NCI-H1694 (cell line): ENCODE data around the gene SYPL1.
"Not testable (repeated sequence)": the region's sequence is repeated elsewhere in the genome, so short reads cannot be mapped to it uniquely, and the experiment has no call there.

Experiments used
- DNase-seq: peaks from one replicate; lab custom pipeline; 2025; lab: John Stamatoyannopoulos, UW

SYPL1 gene

DNA sequence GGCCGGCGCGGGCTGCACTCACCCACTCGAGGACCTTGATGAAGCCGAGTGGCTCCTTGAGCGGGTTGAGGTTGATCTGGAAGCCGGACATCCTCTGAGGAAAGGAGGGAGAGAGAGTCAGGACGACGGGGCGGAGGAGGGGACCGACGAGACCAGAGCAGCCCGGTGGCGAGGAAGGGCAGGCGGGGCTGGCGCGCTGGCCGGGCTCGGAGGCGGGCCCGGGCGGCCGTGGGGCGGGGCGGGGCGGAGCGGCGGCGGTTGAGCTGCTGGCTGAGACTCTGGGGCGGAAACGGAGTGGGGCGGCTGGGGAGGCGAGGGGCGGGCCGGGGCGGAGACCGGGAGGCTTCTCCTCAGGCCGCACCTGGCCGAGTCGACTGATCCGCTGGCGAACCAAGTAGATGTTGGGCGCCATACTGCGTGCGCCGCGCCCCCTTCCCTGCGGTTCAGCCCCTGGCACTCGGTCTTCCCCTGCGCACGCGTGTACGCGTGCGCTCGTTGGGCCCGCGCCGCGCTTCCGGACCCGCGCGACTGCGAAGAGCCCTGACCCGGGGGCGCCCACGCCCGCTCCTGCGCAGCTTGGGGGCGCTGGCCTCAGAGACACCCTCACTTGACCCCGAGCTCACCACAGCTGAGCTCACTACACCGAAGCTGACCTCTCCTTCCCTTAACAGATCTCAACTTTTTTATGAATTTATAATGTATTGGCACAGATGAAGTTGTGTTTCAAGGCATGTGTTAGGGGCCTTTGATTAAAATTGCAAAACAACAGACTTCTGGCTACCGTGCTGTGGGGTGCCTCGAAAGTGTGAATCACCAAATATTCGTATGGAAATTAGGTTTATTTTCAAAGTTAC is at the start of gene SYPL1:
Gene SYPL1 (minus strand): TSS at position 195 of the 854 bp plus-strand sequence. CDS start 104 bp downstream, at position 91.
- peak; percentile 86 for DNase-seq

- no peak for DNase-seq
Measured at GRCh38 chr7:106155027-106155426, 42.9 kb upstream of the SYPL1 start.

DNA sequence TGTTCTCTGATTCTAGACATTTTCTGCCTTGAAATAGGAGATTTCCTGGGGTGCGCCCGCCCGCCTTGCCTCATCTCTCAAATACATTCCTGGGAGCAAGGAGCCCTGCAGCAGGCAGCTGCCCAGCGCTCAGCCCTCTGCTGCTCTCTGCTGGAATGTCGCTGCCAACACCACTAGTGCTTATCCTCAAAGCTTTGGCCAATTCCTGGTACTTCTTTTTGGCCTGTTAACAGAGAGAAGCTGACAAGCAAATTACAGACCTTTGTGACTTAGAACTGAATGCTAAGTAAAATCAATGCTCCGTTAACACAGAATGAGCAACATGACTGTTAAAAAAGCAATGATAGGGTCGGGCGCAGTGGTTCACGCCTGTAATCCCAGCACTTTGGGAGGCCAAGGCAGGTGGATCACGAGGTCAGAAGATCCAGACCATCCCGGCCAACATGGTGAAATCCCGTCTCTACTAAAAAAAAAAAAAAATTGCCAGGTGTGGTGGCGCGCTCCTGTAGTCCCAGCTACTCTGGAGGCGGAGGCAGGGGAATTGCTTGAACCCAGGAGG is 41.9 kb upstream of the SYPL1 start:
- DNase-seq: peak; percentile 90

GRCh38 chr7:106152313-106152665 is 40.2 kb upstream of the SYPL1 start:
- no peak for DNase-seq

DNA sequence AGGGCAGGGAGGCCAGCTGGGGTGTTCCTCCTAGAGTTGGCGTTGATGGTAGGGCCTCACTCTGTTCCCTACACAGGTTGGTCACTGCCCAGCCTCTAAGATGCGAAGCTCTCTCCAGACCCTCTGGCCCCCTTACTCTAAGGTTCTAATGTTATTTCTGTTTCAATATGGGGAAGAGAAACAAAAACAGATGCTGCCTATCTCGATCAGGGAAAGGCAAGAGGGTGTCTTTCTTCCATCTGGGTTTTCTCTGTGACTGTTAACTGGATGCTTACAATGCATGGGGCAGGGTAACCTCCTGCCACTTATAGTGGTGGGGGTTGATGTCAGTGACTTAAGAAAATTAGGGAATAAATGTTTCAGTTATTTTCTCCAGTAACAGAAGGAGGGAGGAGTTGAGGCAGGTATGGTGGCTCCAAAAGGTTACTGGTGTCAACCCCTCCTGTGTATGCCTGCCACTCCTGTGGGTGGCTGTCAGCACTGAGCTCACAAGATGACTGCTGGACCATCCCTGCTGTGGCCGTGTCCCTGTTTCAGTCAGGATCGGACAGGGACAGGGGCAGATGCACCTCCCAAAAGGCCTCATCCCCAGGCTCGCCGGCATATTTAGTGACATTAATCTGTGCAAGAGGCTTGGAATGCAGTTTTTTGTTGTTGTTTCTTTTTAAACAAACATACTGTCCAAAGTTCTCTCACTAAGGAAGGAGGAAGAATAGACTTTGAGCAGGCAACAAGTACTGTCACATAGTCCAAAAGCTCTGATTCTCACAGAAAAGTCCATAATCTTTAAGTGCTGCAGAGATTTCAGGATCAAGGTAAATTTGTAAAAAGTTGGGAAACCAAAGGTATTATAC is 39.6 kb upstream of the SYPL1 start:
- DNase-seq: no peak

DNA sequence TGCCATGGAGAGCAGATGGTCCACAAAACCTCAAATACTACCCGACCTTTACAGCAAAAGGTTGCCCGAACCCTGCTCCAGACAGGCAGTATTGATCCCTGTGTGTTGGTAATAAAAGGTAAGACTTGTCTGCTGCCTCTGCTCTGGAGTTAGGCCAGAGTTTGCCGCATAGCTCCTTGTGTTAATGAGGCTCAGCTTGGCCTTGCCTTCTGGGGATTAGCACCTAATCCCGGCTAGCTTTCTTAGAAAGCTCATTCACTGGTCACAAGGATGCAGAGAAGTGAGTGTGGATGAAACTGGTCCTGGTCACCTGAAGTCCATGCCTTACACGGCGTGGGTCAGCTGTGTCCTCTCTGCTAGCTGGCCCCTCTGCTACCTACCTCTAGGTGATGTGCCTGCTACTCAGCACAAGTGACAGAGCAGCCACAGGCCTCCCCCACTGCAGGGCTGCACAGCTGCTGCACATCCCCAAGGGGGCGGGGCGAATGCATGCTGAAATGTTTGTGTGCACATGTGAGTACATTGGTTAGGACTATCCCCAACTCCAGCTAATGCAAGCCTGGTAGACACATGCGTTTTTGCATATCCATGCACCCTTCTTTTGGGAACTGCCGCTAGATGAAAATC is 31.7 kb upstream of the SYPL1 start:
- peak; percentile 65 for DNase-seq

DNA sequence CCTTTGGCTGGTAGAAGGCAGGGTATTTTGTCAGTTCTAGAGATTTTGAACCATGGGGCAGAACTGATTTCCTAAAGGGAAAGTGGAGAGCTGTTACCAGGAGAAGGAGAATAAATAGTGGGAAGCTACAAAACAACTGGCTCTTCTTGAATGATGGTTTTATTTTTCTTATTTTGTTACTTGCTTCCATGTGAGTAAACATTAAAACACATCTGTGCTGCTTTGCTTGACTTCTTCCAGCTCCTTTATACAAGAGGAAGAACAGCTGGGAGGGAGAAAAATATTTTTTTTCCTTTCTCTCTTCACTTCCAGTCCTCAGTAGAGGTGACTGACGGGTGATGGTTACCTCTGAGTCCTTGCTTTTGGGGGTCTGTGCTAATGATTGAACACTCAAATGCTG is 30.0 kb upstream of the SYPL1 start:
- no peak for DNase-seq

DNA sequence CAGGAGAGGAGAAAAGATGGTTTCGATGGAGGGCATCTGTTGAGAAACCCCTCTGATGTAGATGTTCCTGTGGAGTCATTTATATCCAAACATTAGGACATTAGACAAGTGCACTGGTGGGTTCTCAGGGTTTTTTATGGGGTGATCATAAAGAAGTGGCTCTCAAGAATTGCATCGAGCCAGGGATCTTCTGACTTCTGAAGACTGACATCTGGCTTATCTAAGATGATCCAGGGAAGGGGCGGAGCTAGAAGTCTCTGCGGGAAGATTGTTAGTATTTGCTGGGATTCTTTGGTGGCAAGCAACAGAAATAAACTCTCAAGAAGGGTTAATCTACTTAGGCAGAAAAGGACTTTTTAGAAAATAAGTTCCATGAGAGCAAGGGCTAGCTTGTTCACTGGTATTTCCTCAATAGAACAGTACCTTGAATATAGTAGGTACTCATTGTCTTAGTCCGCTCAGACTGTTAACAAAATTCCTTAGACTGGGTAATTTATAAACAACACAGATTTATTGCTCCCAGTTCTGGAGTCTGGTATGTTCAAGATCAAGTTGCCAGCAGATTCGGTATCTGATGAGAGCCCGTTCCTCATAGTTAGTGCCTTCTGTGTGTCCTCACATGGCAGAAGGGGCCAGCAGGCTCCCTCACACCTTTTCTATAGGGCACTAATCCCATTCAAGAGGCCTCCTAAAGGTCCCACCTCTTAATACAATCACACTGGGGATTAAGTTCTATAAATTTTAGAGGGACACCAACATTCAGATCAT is 28.5 kb upstream of the SYPL1 start:
- DNase-seq: no peak

DNA sequence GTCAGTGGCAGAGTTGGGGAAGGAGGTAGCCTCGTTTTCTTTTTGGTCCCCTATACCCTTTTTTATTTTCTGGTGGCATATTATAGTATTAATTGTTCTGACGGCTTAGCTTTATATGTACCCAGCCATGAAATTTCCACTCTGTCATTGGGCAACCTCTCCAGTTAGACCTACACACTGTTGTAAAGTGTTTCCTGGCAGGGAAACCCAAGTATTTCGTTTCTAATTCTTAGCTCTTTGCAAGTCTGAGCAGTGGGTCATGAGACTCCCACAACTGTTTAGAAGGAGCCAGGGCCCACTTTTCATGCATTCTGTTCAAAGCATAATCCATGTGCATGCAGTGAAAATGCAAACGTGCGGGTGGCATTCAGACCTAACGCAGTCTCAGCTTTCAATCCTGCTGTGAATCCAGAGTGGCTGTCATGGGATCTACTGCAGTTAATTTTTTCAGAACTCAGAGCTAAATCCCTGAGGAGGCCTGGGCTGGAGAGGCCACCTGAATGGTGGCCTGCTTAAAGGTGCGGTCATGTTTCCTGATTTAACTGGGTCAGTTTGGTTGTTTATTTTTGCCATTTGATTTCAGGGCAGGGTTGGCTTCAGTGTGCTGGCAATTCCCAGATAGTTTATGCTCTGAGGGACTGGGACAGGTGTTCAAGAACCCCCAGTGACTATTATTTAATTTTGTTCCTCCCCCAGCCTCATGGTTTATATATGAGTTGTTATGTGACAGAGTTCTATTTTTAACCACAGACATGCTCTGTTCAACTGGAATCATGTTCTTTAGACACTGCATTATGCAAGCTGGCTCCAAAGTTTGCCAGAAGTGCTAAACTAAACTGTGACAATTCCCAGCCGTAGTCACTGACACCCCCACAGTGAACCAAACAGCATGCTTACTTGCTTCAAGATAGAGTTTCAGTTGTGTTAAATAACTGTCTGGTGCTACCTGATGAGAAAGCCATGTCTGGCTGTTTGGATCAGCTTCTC is 27.4 kb upstream of the SYPL1 start:
- DNase-seq: no peak

GRCh38 chr7:106138776-106139175 is 26.7 kb upstream of the SYPL1 start:
- DNase-seq: no peak

- not testable (repeated sequence) for DNase-seq
Measured at GRCh38 chr7:106138181-106138580, 26.1 kb upstream of the SYPL1 start.

- DNase-seq: no peak
Measured at GRCh38 chr7:106134241-106134640, 22.1 kb upstream of the SYPL1 start.

DNA sequence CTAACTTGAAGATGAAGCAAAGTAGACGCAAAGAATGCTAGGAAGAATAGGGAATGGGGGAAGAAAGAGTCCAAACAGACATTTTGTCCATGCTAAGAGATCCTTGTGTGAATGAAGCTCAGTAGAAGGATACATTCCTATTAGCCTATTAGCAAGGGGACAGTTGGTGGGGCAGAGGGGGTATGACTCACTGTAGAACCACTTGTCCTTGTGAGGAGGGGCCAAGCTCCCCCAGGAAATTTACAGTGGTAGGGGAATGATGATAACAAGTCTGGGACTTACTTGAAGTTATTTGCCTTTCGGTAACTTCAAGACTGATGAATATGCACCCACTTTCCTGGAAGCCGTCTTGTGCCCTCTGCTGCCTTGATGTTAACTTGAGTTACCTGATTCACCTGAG is 17.2 kb upstream of the SYPL1 start:
- no peak for DNase-seq

- DNase-seq: no peak
Measured at GRCh38 chr7:106128836-106129235, 16.7 kb upstream of the SYPL1 start.

DNA sequence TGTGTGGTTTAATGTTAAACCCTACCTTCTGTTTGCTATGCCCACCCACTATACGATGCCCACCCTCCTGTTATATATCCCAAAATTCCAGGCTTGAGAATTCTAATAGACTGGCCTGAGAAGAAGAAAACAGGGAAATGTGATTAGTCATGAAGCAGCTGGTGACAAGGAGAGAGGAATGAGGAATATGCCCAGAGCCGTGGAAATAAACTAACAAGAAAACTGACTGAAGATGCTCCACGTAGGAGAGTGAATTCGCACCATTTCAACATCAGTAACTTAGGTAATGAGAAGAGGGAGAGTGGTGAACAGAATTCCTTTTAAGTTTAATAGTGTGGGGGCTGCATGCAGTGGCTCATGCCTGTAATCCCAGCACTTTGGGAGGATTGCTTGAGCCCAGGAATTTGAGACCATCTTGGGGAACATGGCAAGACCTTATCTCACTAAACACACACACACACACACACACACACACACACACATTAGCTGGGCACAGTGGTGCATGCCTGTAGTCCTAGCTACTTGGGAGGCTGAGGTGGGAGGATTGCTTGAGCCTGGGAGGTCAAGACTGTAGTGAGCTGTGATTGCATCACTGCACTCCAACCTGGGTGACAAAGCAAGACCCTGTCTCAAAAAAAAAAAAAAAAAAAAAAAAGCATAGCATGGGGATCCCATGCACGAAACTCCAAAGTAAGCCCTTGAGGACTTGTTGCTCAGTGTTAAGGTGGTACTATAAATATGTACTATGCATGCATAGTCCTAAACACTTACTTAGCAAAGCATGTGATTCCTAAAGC is 16.1 kb upstream of the SYPL1 start:
- no peak for DNase-seq

DNA sequence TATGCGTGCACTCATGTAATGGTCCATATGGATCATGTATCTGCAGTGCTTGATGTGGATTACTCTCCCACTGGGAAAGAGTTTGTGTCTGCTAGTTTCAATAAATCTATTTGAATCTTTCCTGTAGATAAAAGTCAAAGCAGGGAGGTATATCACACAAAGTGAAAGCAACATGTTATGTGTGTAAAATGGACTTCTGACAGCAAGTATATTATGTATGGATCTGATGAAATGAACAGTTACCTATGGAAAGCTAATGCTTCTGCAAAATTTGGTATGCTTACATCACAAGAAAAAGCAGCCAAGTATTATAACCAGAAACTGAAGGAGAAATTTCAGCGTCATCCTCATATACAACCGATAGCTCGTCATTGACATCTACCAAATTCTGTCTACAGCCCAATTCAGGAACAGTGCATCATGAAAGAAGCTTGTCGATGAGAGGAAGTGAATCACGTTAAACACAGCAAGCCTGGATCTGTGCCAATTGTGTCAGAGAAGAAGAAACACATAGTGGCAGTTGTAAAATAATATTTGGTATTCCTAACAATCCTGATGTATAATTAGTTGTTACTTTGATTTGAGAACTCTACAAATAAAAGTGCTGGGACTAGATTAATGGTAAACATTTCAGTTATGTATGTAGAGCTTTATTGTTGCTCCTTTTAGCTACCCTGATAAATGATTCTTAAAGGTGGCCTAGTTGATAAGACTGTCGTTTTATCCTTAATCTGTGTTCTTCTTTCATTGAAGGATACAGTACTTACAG is 14.2 kb upstream of the SYPL1 start:
- DNase-seq: no peak

DNA sequence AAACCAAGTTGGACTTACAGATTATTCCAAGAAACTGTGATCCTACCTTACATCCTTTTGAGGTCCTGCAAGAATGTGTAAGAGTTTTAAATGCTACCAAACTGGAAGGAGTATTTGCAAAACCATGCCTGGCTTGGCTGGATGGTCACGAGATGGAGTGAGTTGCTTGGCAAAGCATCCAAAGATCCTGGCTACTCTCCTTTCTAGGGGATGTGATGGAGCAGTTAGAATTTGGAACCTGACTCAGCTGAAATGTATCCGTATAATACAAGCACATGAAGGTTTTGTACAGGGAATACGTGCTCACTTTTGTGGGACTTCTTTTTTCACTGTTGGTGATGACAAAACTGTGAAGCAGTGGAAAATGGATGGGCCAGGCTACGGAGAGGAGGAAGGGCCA is 13.3 kb upstream of the SYPL1 start:
- DNase-seq: no peak

- DNase-seq: no peak
Measured at GRCh38 chr7:106124186-106124585, 12.1 kb upstream of the SYPL1 start.

- no peak for DNase-seq
Measured at GRCh38 chr7:106122713-106123112, 10.6 kb upstream of the SYPL1 start.
